SHP77 treated with DMSO at 0.1 percent for 48 hours (cell line): Measurements from ENCODE around the gene MRPS2.
"Not testable (repeated sequence)": the region's sequence is repeated elsewhere in the genome, so short reads cannot be mapped to it uniquely, and the experiment has no call there.

Experiments
- DNase-seq: peaks from one replicate; lab custom pipeline; 2025; lab: John Stamatoyannopoulos, UW

MRPS2 gene

DNA sequence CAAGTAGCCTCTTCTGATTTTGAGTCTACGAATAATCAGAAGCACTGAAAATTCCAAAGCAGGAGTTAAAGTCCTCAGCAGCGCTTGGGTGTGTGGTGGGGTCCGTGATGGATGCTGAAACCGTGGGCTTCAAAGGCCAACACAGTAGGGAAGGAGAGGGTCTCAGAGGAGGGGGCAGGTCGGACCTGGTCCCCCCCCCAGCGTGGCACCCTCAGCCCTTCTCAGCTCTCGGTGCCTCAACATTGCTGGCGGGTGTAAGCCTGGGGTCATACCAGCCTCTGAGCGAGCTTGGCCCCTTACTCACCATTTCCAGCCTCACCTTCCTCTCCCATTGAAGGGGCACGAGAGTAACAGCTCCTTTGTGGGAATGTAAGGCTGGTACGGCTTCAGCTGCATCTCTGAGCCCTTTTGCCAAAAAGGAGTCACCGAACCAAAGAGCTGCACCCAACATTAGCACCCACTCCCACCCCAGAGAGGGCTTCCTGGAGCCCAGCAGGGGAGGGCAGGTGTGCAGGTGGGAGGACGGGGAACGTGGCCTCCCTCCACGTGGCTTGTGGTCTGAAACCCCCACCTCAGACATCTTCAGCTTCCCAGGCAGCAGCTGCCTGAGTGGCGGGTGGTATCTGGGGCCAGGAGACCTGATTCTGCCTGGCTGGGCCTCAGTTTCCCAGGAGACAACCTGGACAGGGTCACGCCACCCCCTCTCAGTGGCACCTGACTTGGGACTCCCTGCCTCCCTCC is 14.0 kb downstream of the MRPS2 start:
- DNase-seq = no peak

GRCh38 chr9:135515083-135515951 is 14.8 kb downstream of the MRPS2 start:
- no peak for DNase-seq

DNA sequence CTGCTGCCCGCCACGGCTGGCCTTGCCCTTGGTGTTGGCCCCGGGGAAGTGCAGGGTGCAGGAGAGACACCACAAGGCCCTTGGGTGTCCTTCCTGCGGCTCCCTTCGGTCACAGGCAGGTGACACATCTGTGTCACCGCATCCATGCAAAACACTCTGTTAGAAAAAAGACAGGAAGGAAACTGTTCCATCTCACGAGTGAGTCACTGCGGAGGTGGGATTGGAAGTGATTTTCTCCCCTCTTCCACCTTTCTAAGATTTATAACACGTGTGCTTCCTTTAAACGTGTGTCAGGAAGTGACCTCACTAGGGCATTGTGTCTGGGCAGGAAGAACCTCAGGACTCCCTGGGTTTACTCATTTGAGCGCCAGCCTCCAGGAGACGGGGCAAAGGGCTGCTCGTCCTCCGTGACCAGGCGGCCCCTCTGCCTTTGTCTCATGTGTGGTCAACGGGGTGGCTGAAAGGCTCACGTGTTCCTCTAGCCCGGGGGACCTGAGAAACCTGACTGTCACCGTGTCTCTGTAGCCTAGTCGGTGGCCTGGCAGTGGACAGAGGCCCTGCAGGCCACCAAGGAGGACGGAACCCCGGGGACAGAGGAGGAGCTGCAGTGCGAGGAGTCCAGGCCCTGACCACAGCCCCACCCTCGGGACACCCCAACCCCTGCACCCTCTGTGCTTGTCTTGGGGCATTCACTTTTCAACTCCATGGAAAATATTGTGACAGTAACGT is 15.8 kb downstream of the MRPS2 start:
- DNase-seq = no peak

- DNase-seq = no peak
Observed at GRCh38 chr9:135517407-135517822, 16.9 kb downstream of the MRPS2 start.

- no peak for DNase-seq
Observed at GRCh38 chr9:135519179-135519971, 18.9 kb downstream of the MRPS2 start.

GRCh38 chr9:135520916-135521607 is 20.6 kb downstream of the MRPS2 start, which contains the start of gene LCN1:
Gene LCN1 (plus strand): TSS chr9:135521440. CDS start chr9:135521498, 58 bp downstream.
- no peak for DNase-seq

DNA sequence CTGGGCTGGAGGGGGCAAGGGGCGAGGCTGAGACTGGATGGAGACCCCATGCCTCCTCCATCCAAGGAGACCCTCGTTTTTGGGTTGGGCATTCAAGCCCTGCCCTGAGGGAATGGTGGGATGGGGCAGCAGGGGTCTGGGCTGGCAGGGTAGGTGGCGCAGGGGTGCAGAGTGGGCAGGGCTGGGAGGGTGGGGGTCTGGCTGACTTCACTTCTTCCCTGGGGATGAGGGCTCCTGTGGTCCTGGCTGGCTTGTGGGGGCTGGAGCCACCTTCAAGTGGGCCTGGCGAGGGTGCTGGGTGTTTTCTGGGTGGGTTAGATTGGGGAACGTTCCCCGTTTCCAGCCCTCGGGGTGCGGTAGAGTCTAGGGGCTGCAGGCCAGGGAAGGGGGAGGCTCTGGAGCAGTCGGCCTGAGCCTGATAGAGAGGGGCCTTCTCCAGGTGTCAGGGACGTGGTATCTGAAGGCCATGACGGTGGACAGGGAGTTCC is 21.2 kb downstream of the MRPS2 start:
- DNase-seq = no peak

GRCh38 chr9:135522137-135522877 is 21.8 kb downstream of the MRPS2 start:
- no peak for DNase-seq

GRCh38 chr9:135522931-135523330 is 22.4 kb downstream of the MRPS2 start:
- DNase-seq = no peak

GRCh38 chr9:135523521-135524129 is 23.1 kb downstream of the MRPS2 start:
- DNase-seq = no peak

DNA sequence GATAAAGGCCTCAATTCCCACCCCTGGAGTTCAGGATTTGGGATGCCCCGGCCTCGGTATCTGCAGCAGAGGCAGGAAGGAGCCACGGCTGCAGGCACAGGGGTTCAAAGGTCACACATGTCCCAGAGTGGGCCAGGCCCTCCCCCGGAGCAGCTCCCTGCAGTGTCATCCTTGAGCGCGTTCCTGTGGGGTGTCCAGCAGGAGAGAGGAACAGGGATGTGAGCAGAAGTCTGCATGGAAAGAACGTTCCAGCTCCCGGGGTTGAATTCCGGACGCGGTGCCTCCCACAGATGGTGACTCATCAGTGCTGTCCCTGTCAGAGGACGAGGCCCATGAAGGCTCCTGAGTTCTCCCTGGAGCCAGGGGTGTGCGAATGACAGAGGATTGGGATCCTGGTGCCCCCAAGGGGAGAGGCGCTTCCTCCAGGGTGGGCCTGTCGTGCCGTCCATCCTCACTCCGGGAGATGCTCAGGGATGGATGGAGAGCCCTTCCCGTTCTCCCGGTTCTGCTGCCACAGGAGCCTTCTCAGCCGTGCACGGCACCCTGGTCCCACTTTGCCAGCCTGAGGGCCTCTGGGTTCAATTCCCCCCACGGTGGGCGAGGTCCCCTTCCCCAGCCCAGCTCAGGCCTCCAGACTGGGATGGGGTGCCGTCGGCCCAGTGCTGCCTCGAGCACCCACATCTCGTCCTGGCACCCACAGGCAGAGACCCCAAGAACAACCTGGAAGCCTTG is 23.8 kb downstream of the MRPS2 start:
- no peak for DNase-seq

- DNase-seq = no peak
Observed at GRCh38 chr9:135525241-135526088, 25.0 kb downstream of the MRPS2 start.

- no peak for DNase-seq
Observed at GRCh38 chr9:135526089-135526729, 25.7 kb downstream of the MRPS2 start.

GRCh38 chr9:135526730-135527571 is 26.5 kb downstream of the MRPS2 start:
- no peak for DNase-seq

GRCh38 chr9:135528842-135529435 is 28.5 kb downstream of the MRPS2 start:
- DNase-seq = not testable (repeated sequence)

DNA sequence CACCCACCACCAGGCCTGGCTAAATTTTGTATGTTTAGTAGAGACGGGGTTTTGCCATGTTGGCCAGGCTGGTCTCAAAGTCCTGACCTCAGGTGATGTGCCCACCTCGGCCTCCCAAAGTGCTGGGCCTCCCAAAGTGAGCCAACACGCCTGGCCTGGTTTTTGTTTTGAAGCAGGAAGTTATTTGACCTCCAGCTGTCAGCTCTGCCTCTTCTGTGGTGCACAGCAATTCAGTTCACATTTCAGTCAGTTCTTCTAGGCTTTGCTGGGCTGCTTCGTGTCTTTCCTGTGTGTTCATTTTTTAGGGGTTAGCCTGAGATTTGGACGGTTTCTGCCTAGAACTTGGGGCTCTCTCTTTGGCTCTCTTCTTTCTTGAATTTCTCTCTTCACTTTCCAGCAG is 29.7 kb downstream of the MRPS2 start:
- no peak for DNase-seq
